HepG2 (cell line): ENCODE data around the gene TOR1B.

Source experiments
- CTCF ChIP-seq: sonication (generic); formaldehyde crosslinking; IDR thresholded peaks from 2 replicates; pipeline ENCODE4 v1.5.0; 2020; ENCODE audit warnings: mild to moderate bottlenecking, missing genetic modification reagents, moderate library complexity
- EP300 ChIP-seq, 3 experiments: sonication (generic) in 1 of 3; formaldehyde crosslinking in 1 of 3; IDR thresholded peaks; 2 replicates each; pipeline versions ENCODE4 v1.5.1 to v1.6.1; 2011 to 2020; ENCODE audit warnings: low read depth in 2 of 3, low read length in 2 of 3, borderline replicate concordance in 1 of 3, improper control_type of control experiment in 1 of 3, mild to moderate bottlenecking in 1 of 3, missing genetic modification reagents in 1 of 3, moderate library complexity in 1 of 3
- MAFG ChIP-seq: sonication (generic); formaldehyde crosslinking; IDR thresholded peaks from 2 replicates; pipeline ENCODE4 v1.5.1; 2020; ENCODE audit warnings: mild to moderate bottlenecking, missing genetic modification reagents
- POLR2A ChIP-seq, 2 experiments: IDR thresholded peaks; 2 replicates each; pipeline ENCODE4 v1.6.1; 2011; ENCODE audit warnings: low read depth in 2 of 2, low read length in 2 of 2, mild to moderate bottlenecking in 1 of 2, moderate library complexity in 1 of 2; ENCODE audit not compliant: insufficient read depth in 1 of 2
- POLR2AphosphoS5 ChIP-seq: IDR thresholded peaks from 2 replicates; pipeline ENCODE4 v1.6.1; 2012; ENCODE audit warnings: low read depth, low read length
- SMC3 ChIP-seq: IDR thresholded peaks from 2 replicates; pipeline ENCODE4 v1.6.1; 2011; ENCODE audit warnings: low read length, improper control_type of control experiment
- UBTF ChIP-seq: sonication (generic); formaldehyde crosslinking; IDR thresholded peaks from 2 replicates; pipeline ENCODE4 v1.4.0; 2020; ENCODE audit warnings: mild to moderate bottlenecking, missing genetic modification reagents
- ZNF274 ChIP-seq: sonication (generic); formaldehyde crosslinking; IDR thresholded peaks from 2 replicates; pipeline ENCODE4 v1.5.1; 2020; ENCODE audit warnings: mild to moderate bottlenecking, missing genetic modification reagents
- ZNF629 ChIP-seq: sonication (generic); formaldehyde crosslinking; conservative IDR thresholded peaks from 2 replicates; pipeline ENCODE4 v1.5.0; 2020; ENCODE audit warnings: missing genetic modification reagents
- TF ChIP-seq, protein P1 (sequence below): sonication (generic); formaldehyde crosslinking; IDR thresholded peaks from 2 replicates; pipeline ENCODE4 v1.4.0; 2020; ENCODE audit warnings: low read depth, mild to moderate bottlenecking, missing genetic modification reagents

- no peak for TF ChIP-seq SMC3
- no peak for TF ChIP-seq EP300 (IDR thresholded peaks at IDR 0.05; ENCODE audit: low read depth in 2 of 2, low read length in 2 of 2)
- no peak for TF ChIP-seq EP300 (CRISPR knock-in tag; IDR thresholded peaks at IDR 0.05; ENCODE audit: borderline replicate concordance)
- no peak for TF ChIP-seq POLR2AphosphoS5
- TF ChIP-seq CTCF (CRISPR knock-in tag): no peak
- TF ChIP-seq, protein P1, sequence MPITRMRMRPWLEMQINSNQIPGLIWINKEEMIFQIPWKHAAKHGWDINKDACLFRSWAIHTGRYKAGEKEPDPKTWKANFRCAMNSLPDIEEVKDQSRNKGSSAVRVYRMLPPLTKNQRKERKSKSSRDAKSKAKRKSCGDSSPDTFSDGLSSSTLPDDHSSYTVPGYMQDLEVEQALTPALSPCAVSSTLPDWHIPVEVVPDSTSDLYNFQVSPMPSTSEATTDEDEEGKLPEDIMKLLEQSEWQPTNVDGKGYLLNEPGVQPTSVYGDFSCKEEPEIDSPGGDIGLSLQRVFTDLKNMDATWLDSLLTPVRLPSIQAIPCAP (CRISPR knock-in tag): no peak
- TF ChIP-seq POLR2A (IDR thresholded peaks at IDR 0.05; ENCODE audit: insufficient read depth in 1 of 2, low read depth in 2 of 2, low read length in 2 of 2): no peak
- TF ChIP-seq MAFG (CRISPR knock-in tag): no peak
- no peak for TF ChIP-seq UBTF (CRISPR knock-in tag)
- TF ChIP-seq ZNF274 (CRISPR knock-in tag): no peak
- TF ChIP-seq ZNF629 (CRISPR knock-in tag): no peak
Observed at GRCh38 chr9:129794549-129794948, 8.4 kb upstream of the TOR1B start.
